Activated naive CD4-positive, alpha-beta T cell treated with anti-CD3 and anti-CD28 coated beads, Interleukin-2, amount 10 ng/mL, durations not matched to agents 7 days and 5 days (primary cell): ENCODE measurements around the gene PLCXD1.
"Not testable (repeated sequence)": the region's sequence is repeated elsewhere in the genome, so short reads cannot be mapped to it uniquely, and the experiment has no call there.

Experiments used
- CTCF ChIA-PET: fragments of 350-600 bp; sonication (Branson Sonifier 250); formaldehyde crosslinking; loops from one replicate; lab custom pipeline; 2021; ENCODE audit warnings: antibody characterized with exemption; lab: Charles Lee
- DNase-seq: peaks from one replicate; pipeline ENCODE4 v3.0.0-alpha.2; 2020
- H3K27ac Mint-ChIP-seq: one replicate; pipeline ENCODE4 v1.8.0; 2021; ENCODE audit warnings: mild to moderate bottlenecking, moderate library complexity, mixed read lengths
- H3K27me3 Mint-ChIP-seq: one replicate; pipeline ENCODE4 v1.8.0; 2021; ENCODE audit warnings: mild to moderate bottlenecking, mixed read lengths
- H3K36me3 Mint-ChIP-seq: one replicate; pipeline ENCODE4 v1.8.0; 2021; ENCODE audit warnings: mixed read lengths
- H3K4me1 Mint-ChIP-seq: one replicate; pipeline ENCODE4 v1.8.0; 2021; ENCODE audit warnings: mixed read lengths
- H3K4me3 Mint-ChIP-seq: one replicate; pipeline ENCODE4 v1.8.0; 2021; ENCODE audit warnings: mild to moderate bottlenecking, moderate library complexity, mixed read lengths
- H3K9me3 Mint-ChIP-seq: one replicate; pipeline ENCODE4 v1.8.0; 2021; ENCODE audit warnings: mixed read lengths

PLCXD1 gene

GRCh38 chrX:350534-351323, 69.5 kb downstream of the PLCXD1 start:
- CTCF ChIA-PET: no interaction called here
- Mint-ChIP-seq H3K36me3 (peaks cover 15% of the 10 kb centered on the region), H3K4me3 (no peak overlapping the region), H3K27ac (no peak overlapping the region), H3K27me3 (no peaks in the 10 kb centered on the region), H3K9me3 (no peaks in the 10 kb centered on the region), H3K4me1 (peaks cover 6% of the 10 kb centered on the region)
- no peak for DNase-seq

DNA sequence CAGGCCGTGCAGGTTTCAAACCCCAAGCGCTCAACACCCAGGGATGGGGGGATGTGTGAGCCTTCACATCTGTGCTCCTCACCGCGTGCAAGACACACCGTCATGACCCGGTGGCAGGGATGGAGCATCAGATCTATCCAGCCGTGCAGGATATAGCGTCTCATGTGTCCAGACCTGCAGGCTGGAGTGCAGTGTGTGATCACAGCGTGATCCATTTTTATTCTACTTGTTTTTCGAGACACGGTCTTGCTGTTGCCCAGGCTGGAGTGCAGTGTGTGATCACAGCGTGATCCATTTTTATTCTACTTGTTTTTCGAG, 70.1 kb downstream of the PLCXD1 start:
- H3K27ac Mint-ChIP-seq, DNase-seq, H3K9me3 Mint-ChIP-seq, H3K4me1 Mint-ChIP-seq, CTCF ChIA-PET, H3K4me3 Mint-ChIP-seq, H3K27me3 Mint-ChIP-seq: not testable (repeated sequence)
- peaks cover 17% of the 10 kb centered on the region for H3K36me3 Mint-ChIP-seq

DNA sequence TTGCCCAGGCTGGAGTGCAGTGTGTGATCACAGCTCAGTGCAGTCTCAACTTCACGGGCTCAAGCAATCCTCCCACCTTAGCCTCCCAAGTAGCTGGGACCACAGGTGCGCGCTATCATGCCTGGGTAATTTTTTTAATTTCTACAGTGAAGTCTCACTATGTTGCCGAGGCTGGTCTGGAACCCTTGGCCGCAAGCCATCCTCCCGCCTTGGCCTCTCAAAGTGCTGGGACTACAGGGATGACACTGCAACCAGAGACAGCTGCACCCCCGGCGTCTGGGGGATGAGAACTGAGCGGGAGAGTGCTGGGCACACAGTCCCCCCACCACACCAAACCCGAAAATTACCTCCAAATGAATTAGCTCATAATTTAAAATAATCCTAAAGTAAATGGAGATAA, 70.6 kb downstream of the PLCXD1 start:
- Mint-ChIP-seq H3K4me3 (no peak overlapping the region), H3K36me3 (peaks cover 18% of the 10 kb centered on the region), H3K4me1 (peaks cover 14% of the 10 kb centered on the region), H3K27ac (no peak overlapping the region), H3K9me3 (no peaks in the 10 kb centered on the region), H3K27me3 (no peaks in the 10 kb centered on the region)
- no peak for DNase-seq
- CTCF ChIA-PET: no interaction called here

DNA sequence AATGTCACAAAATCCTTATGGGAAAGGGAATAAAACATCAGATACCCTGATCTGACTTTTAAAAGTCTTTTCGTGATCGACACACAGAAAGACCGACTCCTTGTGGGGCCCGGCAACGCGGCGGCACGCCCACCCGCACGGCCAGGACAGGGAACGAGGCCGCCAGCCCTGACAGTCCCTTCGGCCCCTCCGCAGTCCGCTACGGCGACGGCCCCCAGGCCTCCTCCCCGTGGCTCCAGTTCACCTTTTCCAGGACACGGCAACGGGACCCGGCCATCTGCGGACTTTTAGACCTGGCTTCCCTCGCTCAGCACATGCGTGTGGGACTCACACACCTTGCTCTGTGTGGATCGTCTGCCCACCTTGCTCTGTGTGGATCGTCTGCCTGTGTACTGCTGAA, 71.0 kb downstream of the PLCXD1 start:
- Mint-ChIP-seq H3K4me3 (no peak overlapping the region), H3K27me3 (no peaks in the 10 kb centered on the region), H3K9me3 (peaks cover 1% of the 10 kb centered on the region), H3K27ac (no peak overlapping the region), H3K4me1 (peaks cover 19% of the 10 kb centered on the region), H3K36me3 (peaks cover 19% of the 10 kb centered on the region)
- CTCF ChIA-PET: no interaction called here
- no peak for DNase-seq

DNA sequence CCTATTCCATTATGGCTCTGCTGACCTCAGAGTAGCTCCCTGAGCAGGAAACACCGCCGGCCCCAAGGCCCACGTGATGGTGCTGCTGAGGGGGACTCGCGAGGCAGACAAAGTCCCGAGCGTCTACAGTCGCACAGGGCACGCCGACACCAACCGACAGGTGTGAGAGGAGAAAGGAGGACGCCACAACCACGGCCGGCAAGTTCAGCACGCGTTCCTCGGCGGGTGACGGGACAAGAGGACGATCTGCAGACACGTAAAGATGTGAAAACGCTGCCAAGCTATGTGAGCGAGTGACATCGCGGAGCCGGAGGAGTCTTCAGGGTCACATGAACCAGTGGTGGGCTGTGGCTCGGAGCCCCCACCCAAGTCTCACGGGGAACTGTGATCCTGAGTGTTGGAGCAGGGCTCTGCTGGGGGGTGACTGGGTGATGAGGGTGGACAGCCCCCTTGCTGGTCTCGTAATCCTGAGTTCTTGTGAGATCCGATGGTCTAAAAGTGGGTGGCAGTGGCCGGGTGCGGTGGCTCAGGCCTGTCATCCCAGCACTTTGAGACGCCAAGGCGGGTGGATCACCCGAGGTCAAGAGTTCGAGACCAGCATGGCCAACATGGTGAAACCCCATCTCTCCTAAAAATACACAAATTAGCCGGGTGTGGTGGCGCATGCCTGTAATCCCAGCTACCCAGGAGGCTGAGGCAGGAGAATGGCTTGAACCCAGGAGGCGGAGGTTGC, 71.6 kb downstream of the PLCXD1 start:
- Mint-ChIP-seq H3K4me1 (peaks cover 24% of the 10 kb centered on the region), H3K4me3 (no peak overlapping the region), H3K27ac (no peak overlapping the region), H3K9me3 (peaks cover 7% of the 10 kb centered on the region), H3K36me3 (peaks cover 23% of the 10 kb centered on the region), H3K27me3 (no peaks in the 10 kb centered on the region)
- CTCF ChIA-PET: no interaction called here
- DNase-seq: no peak
